ENCODE data around the gene ENTPD8.
"Not testable (repeated sequence)": the region's sequence is repeated elsewhere in the genome, so short reads cannot be mapped to it uniquely, and the experiment has no call there.

ENTPD8 gene

DNA sequence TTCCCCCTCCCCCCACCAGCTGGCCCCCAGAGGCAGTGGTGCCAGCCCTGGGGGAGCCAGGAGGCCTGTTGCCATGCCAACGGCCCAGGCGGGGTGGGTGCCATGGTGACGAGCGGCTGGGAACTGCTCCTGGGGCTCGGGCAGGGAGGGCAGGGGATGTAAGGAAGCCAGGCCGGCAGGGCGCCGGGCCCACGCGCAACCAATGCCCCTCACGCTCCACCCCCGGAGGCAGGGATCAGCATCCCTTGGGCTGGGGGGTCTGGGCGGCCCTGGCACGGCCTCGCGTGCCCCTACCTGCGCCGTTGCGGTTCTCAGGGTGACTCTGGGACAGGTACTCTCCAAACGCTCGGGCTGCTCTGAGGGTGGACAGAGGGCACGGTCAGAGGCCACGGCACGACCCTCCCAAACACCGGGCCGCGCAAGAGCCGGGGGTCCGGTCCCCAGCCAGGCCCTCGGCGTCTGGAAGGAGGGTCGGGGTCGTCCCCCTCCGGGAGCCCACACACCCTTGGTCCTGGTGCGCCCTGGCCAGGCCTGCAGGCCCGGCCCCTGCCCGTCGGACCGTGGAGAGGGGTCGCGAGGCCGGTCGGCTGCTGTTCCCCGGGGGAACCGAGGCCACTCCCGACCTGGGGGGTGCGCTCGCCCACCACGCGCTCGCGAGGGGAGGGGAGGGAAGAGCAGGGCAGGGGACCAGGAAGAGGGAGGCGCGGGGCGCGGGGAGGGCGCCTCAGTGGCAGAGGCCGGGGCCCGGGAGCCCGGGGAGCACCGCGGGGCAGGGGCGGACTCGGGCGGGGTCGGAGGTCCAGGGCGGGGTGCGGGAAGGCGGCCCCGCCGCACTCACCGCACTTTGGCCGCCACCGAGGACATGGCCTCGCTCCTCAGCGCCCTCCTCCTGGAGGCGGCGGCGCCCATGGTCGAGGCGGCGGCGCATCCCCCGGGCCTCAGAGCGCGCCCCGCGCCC, 17.3 kb upstream of the ENTPD8 start:
- peak; percentile 92 for DNase-seq

DNA sequence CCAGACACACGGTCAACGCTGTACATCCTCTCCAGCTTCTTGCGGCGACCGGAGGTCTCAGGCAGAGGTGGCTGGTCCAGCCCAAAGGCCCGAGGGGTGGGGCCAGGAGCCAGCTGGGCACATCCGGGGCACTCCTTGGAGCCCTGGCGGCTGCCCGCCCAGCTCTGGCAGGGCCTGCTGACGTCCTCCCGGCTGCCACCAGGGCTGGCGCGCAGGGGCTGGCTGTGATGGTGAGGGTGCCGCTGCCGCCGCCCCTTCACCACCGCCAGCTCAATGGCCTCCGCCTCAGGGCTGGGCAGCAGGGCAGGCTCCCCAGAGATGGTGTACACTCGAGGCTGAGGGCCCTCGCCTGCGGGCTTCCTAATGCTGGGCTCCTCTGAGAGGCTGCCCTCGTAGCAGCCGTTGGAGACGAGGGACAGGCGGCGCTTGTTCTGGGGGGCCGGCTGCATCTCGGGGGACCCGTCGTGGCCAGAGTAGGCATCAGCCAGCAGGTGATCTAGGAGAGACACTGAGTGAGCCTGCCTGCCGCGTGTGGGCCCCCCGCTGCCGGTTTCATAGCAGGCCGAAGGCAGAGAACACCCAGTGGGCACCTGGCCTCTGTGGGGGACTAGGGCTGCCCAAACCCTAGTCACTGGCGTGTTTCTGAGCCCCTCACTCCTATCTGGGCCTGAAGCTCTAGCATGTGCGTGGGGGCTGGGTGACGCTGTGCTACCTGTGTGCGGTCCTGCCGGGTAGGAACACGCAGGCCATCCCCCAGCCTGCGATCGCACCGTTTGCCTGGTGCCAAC, 16.4 kb upstream of the ENTPD8 start:
- no peak for DNase-seq

DNA sequence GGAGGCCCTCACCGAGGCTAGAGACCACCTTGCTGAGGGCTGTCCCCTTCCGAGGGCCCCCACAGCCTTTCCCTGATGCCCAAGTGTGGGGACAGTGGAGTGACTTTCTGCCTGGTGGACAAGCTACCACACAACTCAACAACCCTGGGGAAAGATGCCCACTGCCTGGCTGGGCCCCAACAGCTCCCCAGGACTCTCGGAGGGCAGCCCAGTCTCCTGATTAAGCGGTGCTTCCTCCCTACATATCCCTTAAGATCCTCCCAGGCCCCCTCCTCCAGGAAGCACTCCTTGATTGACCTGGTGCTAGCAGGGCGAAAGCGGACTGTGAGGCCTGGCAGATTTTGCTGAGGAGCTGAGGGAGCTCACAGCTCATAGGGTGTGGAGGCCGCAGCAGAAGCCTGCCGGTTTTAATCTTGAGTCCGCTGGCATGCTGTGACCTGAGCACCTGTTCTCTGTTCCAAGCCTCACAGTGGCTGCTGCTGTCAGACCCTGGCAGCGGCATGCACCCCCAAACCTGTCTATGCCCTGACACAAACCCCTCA, 15.8 kb upstream of the ENTPD8 start:
- no peak for DNase-seq

DNA sequence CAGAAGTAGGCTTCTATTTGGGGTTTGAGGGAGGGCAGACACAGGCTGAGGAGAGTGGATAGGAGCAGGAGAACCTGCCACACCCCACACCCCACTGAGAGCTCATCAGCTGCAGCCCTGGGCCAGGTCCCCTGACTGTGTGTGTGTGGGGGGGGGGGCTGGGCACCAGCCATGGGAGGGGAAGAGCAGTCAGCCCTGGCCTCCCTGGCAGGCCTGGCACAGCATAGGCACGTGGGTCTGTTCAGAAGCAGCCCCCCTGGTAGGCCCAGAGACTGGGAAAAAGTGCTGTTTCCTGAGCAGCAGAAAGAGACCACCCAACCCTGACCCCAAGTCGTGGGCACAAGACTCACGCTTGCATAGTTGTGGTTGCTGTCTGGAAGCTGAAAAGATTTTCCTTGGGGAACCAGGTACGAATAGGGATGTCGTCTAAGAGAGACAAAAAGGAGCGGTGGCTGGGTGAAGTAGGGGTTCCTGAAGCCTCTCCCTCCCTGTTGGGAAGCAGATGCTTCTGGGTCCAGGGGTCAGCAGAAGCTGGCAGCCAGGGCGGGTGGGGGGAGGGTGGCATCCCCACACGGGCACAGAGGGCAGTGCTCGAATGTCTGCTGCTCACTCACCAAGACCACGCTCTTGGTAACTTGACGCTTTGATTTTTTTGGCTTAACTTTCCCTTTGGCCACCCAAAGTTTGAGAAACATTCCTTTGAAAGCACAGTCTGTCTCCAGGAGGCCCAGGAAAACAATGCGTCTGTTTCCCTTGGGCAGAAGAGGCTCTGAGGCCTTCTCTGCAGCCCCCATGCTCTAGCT, 15.1 kb upstream of the ENTPD8 start:
- no peak for DNase-seq

DNA sequence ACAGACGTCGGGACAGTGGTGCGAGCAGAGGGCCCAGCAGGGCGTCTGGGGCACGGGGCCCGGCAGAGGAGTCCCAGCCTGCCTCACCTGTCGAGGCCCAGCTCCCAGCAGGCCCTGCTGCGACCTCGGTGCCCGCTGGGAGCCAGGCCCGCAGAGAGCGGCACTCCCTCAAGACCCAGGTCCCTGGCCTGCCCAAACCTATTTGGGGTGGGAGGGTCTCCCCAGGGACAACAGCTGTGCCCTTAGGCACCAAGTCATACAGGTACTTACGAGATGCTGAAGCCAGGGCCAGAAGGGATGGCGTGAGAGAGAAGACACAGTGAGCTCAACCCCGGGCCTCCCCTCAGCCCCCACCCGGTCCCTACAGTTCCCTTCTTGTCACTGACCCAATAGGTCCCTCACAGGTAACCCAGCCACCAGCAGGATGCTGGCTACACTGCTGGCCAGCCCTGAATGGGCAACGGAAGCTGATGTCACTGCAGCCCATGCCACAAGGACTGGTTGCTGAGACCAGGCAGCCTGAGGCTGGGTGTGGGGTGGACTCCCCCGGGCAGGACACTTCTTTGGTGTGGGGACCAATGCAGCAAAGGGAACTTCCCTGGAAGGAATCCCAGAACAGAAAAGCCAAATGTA, 14.3 kb upstream of the ENTPD8 start:
- no peak for DNase-seq

DNA sequence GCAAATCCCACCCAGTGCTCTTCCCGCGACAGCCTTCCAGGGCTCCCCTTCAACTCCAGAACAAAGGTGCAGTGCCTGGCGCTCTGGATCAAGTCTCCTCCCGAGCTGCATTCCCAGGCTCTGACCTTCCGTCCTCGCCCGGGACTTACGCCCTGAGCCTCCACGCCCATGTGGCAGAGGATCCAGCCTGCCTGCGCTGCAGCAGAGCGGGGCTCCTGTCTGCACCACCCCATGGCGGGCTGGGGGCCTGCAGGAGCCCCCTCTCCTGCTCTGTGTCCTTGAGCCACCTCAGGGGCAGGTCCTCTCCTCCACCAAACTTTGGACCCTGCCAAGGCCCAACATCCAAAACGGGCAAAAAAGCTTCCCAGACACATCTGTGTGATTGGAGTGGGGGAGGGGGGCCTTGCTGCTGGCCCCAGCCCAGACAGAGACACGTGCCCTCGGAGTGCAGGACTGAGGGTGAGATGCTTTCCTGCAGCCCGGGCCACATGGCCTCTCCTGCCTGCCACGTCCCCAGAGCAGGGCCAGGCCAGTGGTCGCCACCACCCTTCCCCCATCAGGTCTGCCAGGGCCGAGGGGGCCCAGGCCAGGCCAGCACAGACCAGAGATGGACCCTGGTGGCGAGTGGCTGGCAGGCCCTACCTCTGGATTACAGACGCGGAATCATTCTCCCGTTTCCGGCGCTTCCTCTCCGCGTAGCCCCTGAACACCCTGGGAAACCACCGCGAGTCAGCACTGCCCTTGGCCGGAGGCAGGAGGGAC, 13.6 kb upstream of the ENTPD8 start:
- DNase-seq, result no peak

DNA sequence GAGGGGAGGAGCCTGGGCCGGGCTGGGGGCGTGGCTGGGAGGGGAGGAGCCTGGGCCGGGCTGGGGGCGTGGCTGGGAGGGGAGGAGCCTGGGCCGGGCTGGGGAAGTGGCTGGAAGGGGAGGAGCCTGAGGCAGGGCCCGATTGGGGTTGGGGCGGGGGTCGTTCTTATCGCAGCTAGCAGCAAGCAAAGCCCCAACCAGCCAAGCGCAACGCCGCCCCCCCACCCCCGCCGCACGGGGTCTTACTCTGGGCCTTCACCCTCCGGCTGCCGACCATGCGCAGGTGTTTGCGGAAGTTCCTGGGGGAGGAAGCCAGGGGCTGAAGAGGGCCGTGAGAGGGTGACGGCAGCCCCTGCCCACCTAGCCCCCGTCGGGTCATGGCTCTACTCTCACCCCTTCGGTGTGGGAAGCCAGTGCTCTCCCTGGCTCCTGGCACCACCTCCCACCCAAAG, 13.0 kb upstream of the ENTPD8 start:
- no peak for DNase-seq

DNA sequence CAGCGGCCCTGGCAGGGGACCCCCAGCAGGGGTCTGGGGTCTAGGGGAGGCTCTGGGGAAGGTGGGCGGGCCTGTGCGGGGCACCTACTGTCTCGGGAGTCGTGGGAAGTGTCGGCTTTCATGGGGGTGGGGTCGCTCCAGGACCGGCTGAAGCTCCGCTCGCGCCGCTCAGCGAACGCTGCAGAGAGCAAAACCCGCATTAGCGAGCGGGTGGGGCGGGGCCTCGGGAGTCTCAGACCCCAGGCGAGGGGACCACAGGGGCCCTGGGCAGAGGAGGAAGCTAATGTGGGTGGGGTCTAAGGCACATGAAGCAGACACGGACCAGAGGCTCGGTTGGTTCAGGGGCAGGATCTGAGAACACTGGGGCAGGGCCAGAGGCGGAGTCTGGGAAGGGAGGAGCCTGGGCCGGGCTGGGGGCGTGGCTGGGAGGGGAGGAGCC, 12.5 kb upstream of the ENTPD8 start:
- DNase-seq, result peak; percentile 4

DNA sequence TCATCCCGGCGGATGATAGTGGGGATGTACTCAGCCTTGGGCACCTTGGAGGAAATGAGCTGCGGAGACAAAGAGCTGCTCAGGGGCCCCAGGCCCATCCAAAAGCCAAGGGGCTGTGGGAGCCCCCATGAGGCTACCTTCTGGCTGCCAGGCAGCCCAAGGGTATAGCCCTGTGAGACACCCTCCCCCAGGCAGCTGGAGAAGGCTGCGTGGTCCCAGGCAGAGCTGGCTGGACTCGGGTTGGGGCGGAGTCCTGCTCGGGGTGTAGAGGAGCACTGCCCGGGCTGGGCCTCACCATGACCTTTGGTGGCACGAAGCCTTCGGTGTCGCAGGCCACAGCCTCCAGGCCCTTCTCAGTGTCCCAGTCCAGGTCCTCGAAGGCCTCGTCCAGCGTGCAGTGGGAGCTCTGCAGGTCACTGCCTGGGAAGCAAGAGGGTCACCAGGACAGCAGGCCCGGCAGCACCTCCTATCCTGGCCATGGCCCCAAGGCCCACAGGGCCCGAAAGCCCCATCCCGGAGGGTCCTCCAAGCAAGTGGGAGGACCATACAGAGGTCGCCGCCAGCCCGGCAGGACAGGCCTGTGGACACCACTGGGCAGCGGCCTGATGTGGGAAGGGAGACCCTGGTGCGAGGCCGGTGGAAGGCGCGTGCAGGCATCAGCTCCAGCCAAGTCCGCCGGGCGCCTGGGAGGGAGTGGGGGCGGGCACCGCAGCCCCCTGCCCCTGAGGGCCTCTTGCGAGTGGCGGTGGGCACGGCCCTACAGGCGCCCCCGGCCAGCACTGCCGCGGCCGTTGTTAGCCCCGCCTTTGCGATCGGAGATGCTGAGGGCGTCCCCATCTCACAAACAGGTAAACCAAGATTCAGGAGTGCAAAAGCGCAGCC, 11.8 kb upstream of the ENTPD8 start:
- no peak for DNase-seq

DNA sequence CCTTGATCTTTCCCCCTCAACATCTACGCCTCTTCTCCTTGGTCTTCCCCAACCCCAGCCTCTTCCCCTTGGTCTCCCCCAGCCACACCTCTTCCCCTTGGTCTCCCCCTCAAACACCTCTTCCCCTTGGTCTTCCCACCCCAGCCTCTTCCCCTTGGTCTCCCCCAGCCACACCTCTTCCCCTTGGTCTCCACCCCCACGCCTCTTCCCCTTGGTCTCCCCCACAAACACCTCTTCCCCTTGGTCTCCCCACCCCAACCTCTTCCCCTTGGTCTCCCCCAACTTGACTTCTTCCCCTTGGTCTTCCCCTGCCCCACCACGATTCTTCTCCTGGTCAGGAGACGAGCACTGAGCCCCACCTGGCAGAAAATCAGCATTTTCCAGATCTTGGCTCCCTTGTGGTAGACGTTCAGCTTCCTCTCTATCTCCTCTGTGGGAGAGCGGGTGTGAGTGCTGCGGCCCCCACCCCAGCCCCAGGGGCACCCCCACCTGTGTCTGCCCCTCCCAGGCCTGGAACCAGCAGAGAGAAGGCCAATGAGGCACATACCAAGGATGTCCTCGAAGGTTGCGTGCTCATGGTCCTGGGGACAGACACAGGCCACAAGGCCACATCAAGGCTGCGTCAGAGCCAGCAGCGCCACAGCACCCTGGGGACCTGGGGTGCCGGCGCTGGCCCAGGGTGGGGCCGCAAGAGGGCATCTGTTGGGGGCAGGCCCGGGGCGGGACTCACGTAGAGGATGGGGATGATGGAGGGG, 11.0 kb upstream of the ENTPD8 start:
- no peak for DNase-seq

DNA sequence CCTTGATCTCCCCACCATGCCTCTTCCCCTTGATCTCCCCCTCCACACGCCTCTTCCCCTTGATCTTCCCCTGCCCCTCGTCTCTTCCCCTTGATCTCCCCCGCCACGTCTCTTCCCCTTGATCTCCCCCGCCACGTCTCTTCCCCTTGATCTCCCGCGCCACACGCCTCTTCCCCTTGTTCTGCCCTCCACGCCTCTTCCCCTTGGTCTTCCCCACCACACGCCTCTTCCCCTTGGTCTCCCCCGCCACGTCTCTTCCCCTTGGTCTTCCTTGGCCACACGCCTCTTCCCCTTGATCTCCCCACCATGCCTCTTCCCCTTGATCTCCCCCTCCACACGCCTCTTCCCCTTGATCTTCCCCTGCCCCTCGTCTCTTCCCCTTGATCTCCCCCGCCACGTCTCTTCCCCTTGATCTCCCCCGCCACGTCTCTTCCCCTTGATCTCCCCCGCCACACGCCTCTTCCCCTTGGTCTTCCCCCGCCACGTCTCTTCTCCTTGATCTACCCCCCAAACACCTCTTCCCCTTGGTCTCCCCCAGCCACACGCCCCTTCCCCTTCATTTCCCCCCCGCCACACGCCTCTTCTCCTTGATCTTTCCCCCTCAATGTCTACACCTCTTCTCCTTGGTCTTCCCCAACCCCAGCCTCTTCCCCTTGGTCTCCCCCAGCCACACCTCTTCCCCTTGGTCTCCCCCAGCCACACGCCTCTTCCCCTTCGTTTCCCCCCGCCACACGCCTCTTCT, 10.3 kb upstream of the ENTPD8 start:
- DNase-seq, result not testable (repeated sequence)

DNA sequence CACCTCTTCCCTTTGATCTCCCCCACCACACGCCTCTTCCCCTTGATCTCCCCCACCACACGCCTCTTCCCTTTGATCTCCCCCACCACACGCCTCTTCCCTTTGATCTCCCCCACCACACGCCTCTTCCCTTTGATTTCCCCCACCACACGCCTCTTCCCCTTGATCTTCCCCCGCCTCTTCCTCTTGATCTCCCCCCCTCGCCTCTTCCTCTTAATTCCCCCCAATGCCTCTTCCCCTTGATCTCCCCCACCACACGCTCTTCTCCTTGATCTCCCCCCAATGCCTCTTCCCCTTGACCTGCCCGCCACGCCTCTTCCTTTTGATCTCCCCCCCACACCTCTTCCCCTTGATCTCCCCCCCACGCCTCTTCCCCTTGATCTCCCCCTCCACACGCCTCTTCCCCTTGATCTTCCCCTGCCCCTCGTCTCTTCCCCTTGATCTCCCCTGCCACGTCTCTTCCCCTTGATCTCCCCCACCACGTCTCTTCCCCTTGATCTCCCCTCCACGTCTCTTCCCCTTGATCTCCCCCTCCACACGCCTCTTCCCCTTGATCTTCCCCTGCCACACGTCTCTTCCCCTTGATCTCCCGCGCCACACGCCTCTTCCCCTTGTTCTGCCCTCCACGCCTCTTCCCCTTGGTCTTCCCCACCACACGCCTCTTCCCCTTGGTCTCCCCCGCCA, 9.5 kb upstream of the ENTPD8 start:
- DNase-seq, result not testable (repeated sequence)

DNA sequence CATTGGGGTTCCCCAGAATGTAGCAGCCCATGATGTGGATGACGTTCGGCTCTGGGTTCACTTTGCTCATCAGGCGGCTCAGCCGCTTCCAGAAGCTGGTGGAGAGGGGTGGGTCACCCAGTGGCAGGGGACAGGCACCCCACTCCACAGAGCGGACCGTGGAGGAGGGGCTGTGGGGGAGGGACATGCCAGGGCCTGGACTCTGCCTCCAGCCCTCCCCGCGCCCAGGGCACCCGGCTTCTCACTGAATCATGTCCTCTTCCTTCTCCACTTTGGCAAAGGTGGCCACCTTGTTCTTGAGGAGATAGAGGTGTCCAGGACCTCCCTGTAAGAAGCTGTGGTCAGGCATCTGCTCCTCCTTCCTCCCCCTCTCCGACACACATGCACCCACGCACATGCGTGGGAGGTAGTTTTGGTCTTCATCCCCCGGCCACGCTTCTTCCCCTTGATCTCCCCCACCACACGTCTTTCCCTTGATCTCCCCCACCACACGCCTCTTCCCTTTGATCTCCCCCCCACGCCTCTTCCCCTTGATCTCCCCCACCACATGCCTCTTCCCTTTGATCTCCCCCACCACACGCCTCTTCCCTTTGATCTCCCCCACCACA, 8.9 kb upstream of the ENTPD8 start:
- DNase-seq, result no peak

DNA sequence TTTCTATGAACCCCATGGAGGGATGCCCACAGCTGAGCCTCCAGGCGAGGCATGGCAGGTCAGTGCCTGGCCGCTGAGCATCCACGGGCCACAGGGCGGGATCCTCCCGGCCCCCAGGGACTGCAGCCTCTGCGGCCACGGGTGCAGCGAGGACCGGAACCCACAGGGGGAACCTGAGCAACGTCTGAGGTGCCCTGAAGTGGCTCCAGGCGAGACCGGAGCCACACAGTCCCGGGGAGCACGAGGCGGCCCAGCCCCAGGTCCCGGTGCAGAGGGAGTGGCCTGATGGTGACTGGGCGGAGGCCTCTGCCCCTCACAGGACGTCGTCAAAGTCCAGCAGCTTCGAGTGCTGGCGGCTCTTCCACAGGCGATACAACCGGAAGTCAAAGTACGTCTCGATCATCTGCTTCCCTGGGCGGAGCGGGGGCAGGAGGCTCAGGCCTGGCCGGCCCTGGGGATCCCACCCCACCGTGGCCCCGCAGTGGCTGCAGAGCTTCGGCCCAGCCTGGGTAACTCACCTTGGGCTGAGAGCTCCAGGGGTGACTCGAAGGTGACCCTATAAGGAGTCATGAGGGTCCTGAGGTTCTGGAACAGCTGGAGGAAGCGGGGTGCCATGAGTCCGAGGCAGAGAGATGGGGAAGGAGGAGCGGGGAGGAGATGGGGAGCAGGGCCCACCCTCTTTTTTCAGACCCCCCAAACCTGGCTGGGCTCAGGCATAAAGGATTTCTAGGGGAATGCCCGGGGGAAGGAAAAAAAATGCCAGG, 8.1 kb upstream of the ENTPD8 start:
- DNase-seq, result no peak

DNA sequence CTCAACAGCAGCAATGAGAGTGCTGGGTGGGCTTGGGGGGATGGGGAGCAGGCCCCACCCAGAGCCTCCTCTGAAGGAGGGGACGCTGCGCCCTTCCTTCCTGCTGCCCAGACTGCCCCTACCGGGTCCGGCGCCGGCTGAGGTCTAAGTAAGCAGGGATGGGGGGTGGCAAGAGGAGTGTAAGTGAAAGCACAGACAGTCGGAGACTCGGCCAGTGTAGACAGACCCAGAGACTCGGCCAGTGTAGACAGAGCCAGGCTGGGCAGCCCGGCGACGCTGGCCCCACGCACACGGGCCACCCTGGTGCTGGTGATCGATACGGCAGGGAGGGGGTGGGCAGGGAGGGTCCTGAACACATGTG, 7.4 kb upstream of the ENTPD8 start:
- no peak for DNase-seq

DNA sequence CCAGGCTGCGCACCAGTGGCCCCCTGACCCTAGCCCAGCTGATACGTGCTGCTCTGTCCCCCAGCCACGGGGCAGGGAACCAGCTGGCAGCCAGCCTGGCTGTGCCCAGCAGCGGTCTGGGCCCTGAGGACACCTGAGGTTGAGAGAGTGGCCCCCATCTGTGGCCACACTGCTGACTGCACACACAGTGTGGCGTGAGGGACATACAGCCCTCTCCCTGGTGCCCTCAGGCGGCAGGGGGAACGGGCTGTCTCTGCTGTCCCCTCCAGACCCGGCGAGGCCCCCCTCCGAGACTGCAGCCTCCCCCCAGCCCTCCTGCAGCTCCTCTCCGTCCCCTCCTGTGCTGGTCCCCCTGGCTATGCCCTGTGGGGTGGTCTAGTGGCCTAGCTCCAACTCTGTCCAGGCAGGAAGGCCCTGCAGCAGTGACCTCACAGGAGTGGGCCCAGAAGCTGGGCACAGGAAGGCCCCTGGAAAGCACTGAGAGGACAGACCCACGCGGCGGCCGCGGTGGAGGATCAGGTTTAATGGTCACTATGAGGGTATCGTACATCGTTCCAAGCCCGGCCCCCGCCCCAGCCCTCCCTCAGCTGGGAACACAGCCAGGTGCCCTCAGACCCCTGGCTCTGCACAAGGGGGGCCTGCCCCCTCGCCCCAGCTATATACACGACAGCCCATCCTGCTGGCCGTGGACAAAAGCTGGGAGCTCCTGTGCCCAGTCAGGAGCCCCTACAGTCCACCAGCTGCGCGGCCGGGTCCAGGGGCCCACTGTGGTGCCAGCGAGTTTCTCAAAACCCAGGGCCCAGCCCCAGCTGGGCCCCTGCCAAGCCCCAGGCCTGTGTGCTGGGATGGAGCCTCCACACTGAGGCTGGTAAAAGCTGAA, 6.8 kb upstream of the ENTPD8 start:
- DNase-seq, result no peak
